ENCODE data around the gene CSTF3.
A peak's percentile ranks its signal among the peaks of the same experiment; 100 is the strongest.
"Not testable (repeated sequence)": the region's sequence is repeated elsewhere in the genome, so short reads cannot be mapped to it uniquely, and the experiment has no call there.

CSTF3 gene

GRCh38 chr11:33160136-33160535 lies 1.1 kb downstream of the CSTF3 start:
- DNase-seq, result peak; percentile 13

GRCh38 chr11:33159378-33159867 lies 1.9 kb downstream of the CSTF3 start:
- DNase-seq, result not testable (repeated sequence)

GRCh38 chr11:33158596-33159275 lies 2.5 kb downstream of the CSTF3 start:
- no peak for DNase-seq

GRCh38 chr11:33157103-33158027 lies 3.9 kb downstream of the CSTF3 start:
- DNase-seq, result no peak

- no peak for DNase-seq
Measured at GRCh38 chr11:33151399-33151798, 9.9 kb downstream of the CSTF3 start.

GRCh38 chr11:33147559-33147958 lies 13.7 kb downstream of the CSTF3 start:
- no peak for DNase-seq

GRCh38 chr11:33135768-33136443 lies 25.4 kb downstream of the CSTF3 start:
- DNase-seq, result no peak

GRCh38 chr11:33135216-33135615 lies 26.1 kb downstream of the CSTF3 start:
- DNase-seq, result peak; percentile 58

GRCh38 chr11:33134276-33134675 lies 27.0 kb downstream of the CSTF3 start:
- no peak for DNase-seq

- DNase-seq, result no peak
Measured at GRCh38 chr11:33133761-33134160, 27.5 kb downstream of the CSTF3 start.

- no peak for DNase-seq
Measured at GRCh38 chr11:33132510-33132909, 28.8 kb downstream of the CSTF3 start.

- no peak for DNase-seq
Measured at GRCh38 chr11:33128739-33129138, 32.5 kb downstream of the CSTF3 start.

- DNase-seq, result no peak
Measured at GRCh38 chr11:33125611-33126010, 35.7 kb downstream of the CSTF3 start.

GRCh38 chr11:33125025-33125424 lies 36.3 kb downstream of the CSTF3 start:
- DNase-seq, result no peak

GRCh38 chr11:33122696-33123095 lies 38.6 kb downstream of the CSTF3 start:
- DNase-seq, result not testable (repeated sequence)

GRCh38 chr11:33116535-33116934 lies 44.7 kb downstream of the CSTF3 start:
- no peak for DNase-seq

- no peak for DNase-seq
Measured at GRCh38 chr11:33110083-33110482, 51.2 kb downstream of the CSTF3 start.

- DNase-seq, result no peak
Measured at GRCh38 chr11:33109294-33109895, 51.9 kb downstream of the CSTF3 start.

GRCh38 chr11:33103836-33104235 lies 57.4 kb downstream of the CSTF3 start:
- no peak for DNase-seq

- no peak for DNase-seq
Measured at GRCh38 chr11:33094157-33094556, 67.1 kb downstream of the CSTF3 start.

GRCh38 chr11:33089776-33090175 lies 71.5 kb downstream of the CSTF3 start:
- DNase-seq, result no peak

- DNase-seq, result no peak
Measured at GRCh38 chr11:33086017-33086416, 75.3 kb downstream of the CSTF3 start.

GRCh38 chr11:33083918-33084317 lies 77.4 kb downstream of the CSTF3 start:
- no peak for DNase-seq

Measured in amniotic stem cell (primary cell).